Heart right ventricle (tissue), 16 donors: Measurements from ENCODE around the gene ID2. TPM values are rescaled to one million over a fixed set of nuclear protein-coding genes. Genes with fewer than 3 reads are reported as not detected.

Experiments
- ATAC-seq, 8 donors: fragments of 200-7000 bp; cut with Tn5 transposase; one replicate each; pipeline ENCODE4 v1.9.1; 2020; ENCODE audit warnings: mild to moderate bottlenecking in 8 of 8, moderate library complexity in 8 of 8, moderate number of reproducible peaks in 1 of 8
- DNase-seq, 2 donors: peaks; one replicate each; pipeline ENCODE4 v3.0.0-alpha.2; 2020
- H3K27ac ChIP-seq, 10 donors: fragments of 200-600 bp; sonication (generic) in 2 of 10; one replicate each; pipeline versions ENCODE4 v1.5.0 to v1.8.0; 2020 to 2022; ENCODE audit warnings: mild to moderate bottlenecking in 3 of 10
- H3K27me3 ChIP-seq, 7 donors: fragments of 200-600 bp; one replicate each; pipeline ENCODE4 v1.8.0; 2021 to 2022; ENCODE audit warnings: mild to moderate bottlenecking in 2 of 7
- H3K36me3 ChIP-seq, 9 donors: fragments of 200-600 bp; sonication (generic) in 1 of 9; one replicate each; pipeline versions ENCODE4 v1.5.0 to v1.8.0; 2020 to 2022; ENCODE audit warnings: mild to moderate bottlenecking in 2 of 9
- H3K4me1 ChIP-seq, 9 donors: fragments of 200-600 bp; sonication (generic) in 1 of 9; one replicate each; pipeline versions ENCODE4 v1.5.0 to v1.8.0; 2020 to 2022; ENCODE audit warnings: mild to moderate bottlenecking in 4 of 9
- H3K4me3 ChIP-seq, 10 donors: fragments of 200-600 bp; sonication (generic) in 2 of 10; one replicate each; pipeline versions ENCODE4 v1.5.0 to v1.8.0; 2020 to 2022; ENCODE audit warnings: mild to moderate bottlenecking in 7 of 10, moderate library complexity in 2 of 10
- H3K9me3 ChIP-seq, 11 donors: fragments of 200-600 bp in 10 of 11; sonication (generic) in 2 of 11; one replicate each; pipeline versions ENCODE4 v1.5.0 to v1.8.0; 2013 to 2022; ENCODE audit warnings: mild to moderate bottlenecking in 2 of 11, control low read depth in 1 of 11, moderate library complexity in 1 of 11
- CTCF ChIP-seq, 9 donors: fragments of 200-600 bp; sonication (generic) in 2 of 9; IDR thresholded peaks; one replicate each; pipeline versions ENCODE4 v1.5.0 to v1.8.0; 2021 to 2022; ENCODE audit warnings: antibody characterized with exemption in 9 of 9, mild to moderate bottlenecking in 5 of 9, moderate library complexity in 1 of 9
- WGBS, 2 donors: extraction: QIAGEN DNeasy Blood & Tissue Kit; methylation state at CpG; one replicate each; pipeline ENCODE4 v1.1.7; 2013; ENCODE audit warnings: inconsistent platforms in 1 of 2; 5-methylcytosine and 5-hydroxymethylcytosine counted together
- intact Hi-C, 10 donors: fragments of 100-400 bp; cut with DNase I; formaldehyde crosslinking; loops; one replicate each; pipeline versions ENCODE4 v1.11.1 to v1.14.2; 2022
- polyA plus RNA-seq, 2 donors: library from polyadenylated mRNA; stranded (reverse); fragments of 200-250 nt; gene quantifications; one replicate each; pipeline ENCODE4 v1.2.3, GENCODE V29; 2013
- total RNA-seq, 10 donors: library from RNA; stranded (reverse); fragmentation: NEBNext Ultra II Directional in 3 of 10; extraction: Animal tissue kit (Norgen Biotek cat#: 25700) in 3 of 10; gene quantifications; one replicate each; pipeline versions ENCODE4 v1.2.1 to v1.2.4, GENCODE V29; 2021 to 2023
- donor health status: Arrhythmogenic right ventricular cardiomyopathy.
- donor health status: ischemic (EF 13 %, LVEDD 7.1; RV severe dilation, severe dysfunction).
- donor health status: healthy with polysubstance abuse.
- donor health status: DM: no; HTN: yes; CAD: no.
- donor health status: DM: no; HTN: no; CAD: no.
- donor health status: ischemic (EF 25% LVEDD 6.9; RV normal size, moderate dysfunction).
- donor health status: ischemic (EF 25% LVEDD 5.7; RV mildly dilated, moderate dysfunction).
- donor health status: healthy.
- donor health status: DM: yes; HTN: yes; CAD: no.
- donor health status: Ischemic cardiomyopathy.
- donor health status: ischemic (EF 35%, LVEDD 5.7; RV mildly dilated, moderate dysfunction).
- donor health status: nonischemic (EF 11% LVEDD 7.7; RV severe dilation, severe dysfunction).
- donor health status: DM: yes; HTN: yes; CAD: no.
- donor health status: PGD.
- donor health status: ischemic (EF 29% LVEDD 5.4; RV normal size, mild dysfunction).
- donor health status: nonischemic (EF 23%, LVEDD 6.1; RV moderate dilation, normal function).

ID2 gene
- total and polyA plus RNA-seq, 12 donors: 20.8 to 113 (median 28.5) TPM

GRCh38 chr2:8710951-8711350 lies 29.1 kb downstream of the ID2 start:
- peaks cover 0 to 7% (median 0%) of the 10 kb centered on the region in 7 donors for H3K27me3 ChIP-seq
- H3K4me3 ChIP-seq: no peak overlapping the region
- no peak for ATAC-seq
- 82 to 85% methylated on average over 3 of the region's 3 CpGs for whole genome bisulfite sequencing, 2 donors
- peaks cover 0 to 4% (median 0%) of the 10 kb centered on the region in 9 donors for H3K4me1 ChIP-seq
- peaks cover 0 to 6% (median 0%) of the 10 kb centered on the region in 11 donors for H3K9me3 ChIP-seq
- no peak for TF ChIP-seq CTCF (IDR thresholded peaks at IDR 0.05)
- no peak for DNase-seq
- no peak overlapping the region for H3K27ac ChIP-seq
- intact Hi-C loops: no loop called here
- H3K36me3 ChIP-seq: no peaks in the 10 kb centered on the region

- Histone ChIP-seq H3K4me1 (peaks cover 0 to 4% (median 0%) of the 10 kb centered on the region in 9 donors), H3K36me3 (no peaks in the 10 kb centered on the region), H3K27me3 (peaks cover 0 to 7% (median 0%) of the 10 kb centered on the region in 7 donors), H3K9me3 (peaks cover 0 to 9% (median 0%) of the 10 kb centered on the region in 11 donors), H3K27ac (no peak overlapping the region), H3K4me3 (no peak overlapping the region)
- intact Hi-C loops: no loop called here
- 67 to 72% methylated on average over 7 of the region's 7 CpGs for WGBS, 2 donors
- TF ChIP-seq CTCF (IDR thresholded peaks at IDR 0.05): no peak
- peak in 4 of 8 donors; percentile 47 to 64 (median 59) for ATAC-seq
- DNase-seq: peak in 1 of 2 donors; percentile 54
Observed at GRCh38 chr2:8714283-8714682, 32.4 kb downstream of the ID2 start.

- H3K27me3 ChIP-seq: peaks cover 0 to 7% (median 0%) of the 10 kb centered on the region in 7 donors
- intact Hi-C loops: no loop called here
- peaks cover 0 to 9% (median 0%) of the 10 kb centered on the region in 11 donors for H3K9me3 ChIP-seq
- WGBS, 2 donors: 94 to 97% methylated on average over 5 of the region's 5 CpGs
- no peak for TF ChIP-seq CTCF (IDR thresholded peaks at IDR 0.05)
- DNase-seq: no peak
- ATAC-seq: no peak
- H3K4me1 ChIP-seq: peaks cover 0 to 4% (median 0%) of the 10 kb centered on the region in 9 donors
- no peak overlapping the region for H3K27ac ChIP-seq
- no peaks in the 10 kb centered on the region for H3K36me3 ChIP-seq
- no peak overlapping the region for H3K4me3 ChIP-seq
Observed at GRCh38 chr2:8714971-8715370, 33.1 kb downstream of the ID2 start.

- Histone ChIP-seq H3K9me3 (peaks cover 0 to 9% (median 0%) of the 10 kb centered on the region in 11 donors), H3K4me3 (no peak overlapping the region), H3K27ac (no peak overlapping the region), H3K4me1 (peaks cover 0 to 8% (median 0%) of the 10 kb centered on the region in 9 donors), H3K27me3 (no peaks in the 10 kb centered on the region), H3K36me3 (peaks cover 0 to 6% (median 0%) of the 10 kb centered on the region in 9 donors)
- intact Hi-C loops: no loop called here
- no peak for DNase-seq
- no peak for TF ChIP-seq CTCF (IDR thresholded peaks at IDR 0.05)
- WGBS, 2 donors: 84 to 85% methylated on average over 3 of the region's 3 CpGs
- peak in 2 of 8 donors; percentile 35 to 39 for ATAC-seq
Observed at GRCh38 chr2:8719528-8719927, 37.7 kb downstream of the ID2 start.
